Vagina (tissue), 2 donors: Measurements from ENCODE around the gene FGF14. TPM values are rescaled to one million over a fixed set of nuclear protein-coding genes. Genes with fewer than 3 reads are reported as not detected.

Experiments used
- DNase-seq, 2 donors: peaks; one replicate each; pipeline ENCODE4 v3.0.0-alpha.2; 2017; ENCODE audit errors: extremely low spot score in 2 of 2
- H3K27ac ChIP-seq: fragments of 200-600 bp; sonication (generic); one replicate; pipeline ENCODE4 v1.5.1; 2019
- H3K27me3 ChIP-seq: fragments of 200-600 bp; sonication (generic); one replicate; pipeline ENCODE4 v1.5.1; 2019
- H3K36me3 ChIP-seq, 2 donors: fragments of 200-600 bp; sonication (generic); one replicate each; pipeline ENCODE4 v1.5.1; 2017 to 2019
- H3K4me1 ChIP-seq: fragments of 200-600 bp; sonication (generic); one replicate; pipeline ENCODE4 v1.5.1; 2019
- H3K4me3 ChIP-seq, 2 donors: fragments of 200-600 bp; sonication (generic); 1 replicate in 1 of 2; 2 replicates in 1 of 2; pipeline ENCODE4 v1.5.1; 2016 to 2019
- H3K9me3 ChIP-seq: fragments of 200-600 bp; sonication (generic); one replicate; pipeline ENCODE4 v1.5.1; 2019
- POLR2A ChIP-seq, 2 donors: fragments of 450-650 bp; IDR thresholded peaks; one replicate each; pipeline ENCODE4 v1.6.1; 2017; ENCODE audit warnings: antibody characterized with exemption in 2 of 2, mild to moderate bottlenecking in 2 of 2, moderate library complexity in 2 of 2
- POLR2AphosphoS5 ChIP-seq, 2 donors: sonication (generic); formaldehyde crosslinking; IDR thresholded peaks; one replicate each; pipeline ENCODE4 v1.9.0; 2017; ENCODE audit warnings: antibody characterized with exemption in 2 of 2, mild to moderate bottlenecking in 2 of 2, low read depth in 1 of 2; ENCODE audit not compliant: insufficient read depth in 1 of 2
- intact Hi-C: fragments of 100-400 bp; cut with DNase I; formaldehyde crosslinking; loops from one replicate; pipeline ENCODE4 v1.15.1; 2023
- total RNA-seq: library from RNA; depleted of rRNA; stranded (reverse); fragments of >200 nt; gene quantifications from one replicate; pipeline ENCODE4 v1.2.3, GENCODE V29; 2016
- TF ChIP-seq, protein P1 (sequence below), 3 experiments: fragments of 450-650 bp in 2 of 3; fragments of 200-600 bp in 1 of 3; sonication (generic) in 1 of 3; IDR thresholded peaks; one replicate each; pipeline ENCODE4 v1.5.1; 2017 to 2019; ENCODE audit warnings: antibody characterized with exemption in 3 of 3, mild to moderate bottlenecking in 2 of 3, moderate library complexity in 2 of 3

Gene FGF14
- total RNA-seq, 1 donor from 2014 or later: 3.4 TPM

- Histone ChIP-seq H3K9me3 (no peaks in the 10 kb centered on the region), H3K4me1 (no peaks in the 10 kb centered on the region), H3K36me3 (no peaks in the 10 kb centered on the region), H3K27ac (no peak overlapping the region), H3K4me3 (no peak overlapping the region), H3K27me3 (no peaks in the 10 kb centered on the region)
- TF ChIP-seq POLR2A (IDR thresholded peaks at IDR 0.05) (no peak), POLR2AphosphoS5 (IDR thresholded peaks at IDR 0.05; ENCODE audit: insufficient read depth in 1 of 2, low read depth in 1 of 2) (no peak)
- TF ChIP-seq, protein P1, sequence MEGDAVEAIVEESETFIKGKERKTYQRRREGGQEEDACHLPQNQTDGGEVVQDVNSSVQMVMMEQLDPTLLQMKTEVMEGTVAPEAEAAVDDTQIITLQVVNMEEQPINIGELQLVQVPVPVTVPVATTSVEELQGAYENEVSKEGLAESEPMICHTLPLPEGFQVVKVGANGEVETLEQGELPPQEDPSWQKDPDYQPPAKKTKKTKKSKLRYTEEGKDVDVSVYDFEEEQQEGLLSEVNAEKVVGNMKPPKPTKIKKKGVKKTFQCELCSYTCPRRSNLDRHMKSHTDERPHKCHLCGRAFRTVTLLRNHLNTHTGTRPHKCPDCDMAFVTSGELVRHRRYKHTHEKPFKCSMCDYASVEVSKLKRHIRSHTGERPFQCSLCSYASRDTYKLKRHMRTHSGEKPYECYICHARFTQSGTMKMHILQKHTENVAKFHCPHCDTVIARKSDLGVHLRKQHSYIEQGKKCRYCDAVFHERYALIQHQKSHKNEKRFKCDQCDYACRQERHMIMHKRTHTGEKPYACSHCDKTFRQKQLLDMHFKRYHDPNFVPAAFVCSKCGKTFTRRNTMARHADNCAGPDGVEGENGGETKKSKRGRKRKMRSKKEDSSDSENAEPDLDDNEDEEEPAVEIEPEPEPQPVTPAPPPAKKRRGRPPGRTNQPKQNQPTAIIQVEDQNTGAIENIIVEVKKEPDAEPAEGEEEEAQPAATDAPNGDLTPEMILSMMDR (IDR thresholded peaks at IDR 0.05): no peak
- intact Hi-C loops: no loop called here
- DNase-seq: no peak
Observed at GRCh38 chr13:102235689-102236088, 166.2 kb downstream of the FGF14 start.

DNA sequence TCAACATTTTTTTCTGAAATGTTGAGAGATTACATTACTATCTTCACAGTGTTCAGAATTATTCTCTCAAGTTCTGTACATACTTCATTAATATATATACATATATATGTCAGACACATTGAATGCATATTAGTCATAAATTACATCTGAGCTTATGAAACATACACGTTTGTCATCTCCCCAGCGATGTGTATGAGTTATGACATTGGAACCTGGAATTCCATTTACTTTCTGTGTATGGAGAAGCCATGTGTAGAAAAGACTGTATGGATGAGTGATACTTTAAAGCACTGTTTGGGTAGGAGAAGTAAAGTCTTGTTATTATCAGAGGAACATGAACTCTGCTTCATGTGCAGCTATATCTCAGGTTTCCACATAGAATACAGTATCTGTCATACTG lies 167.2 kb downstream of the FGF14 start:
- TF ChIP-seq POLR2AphosphoS5 (IDR thresholded peaks at IDR 0.05; ENCODE audit: insufficient read depth in 1 of 2, low read depth in 1 of 2): no peak
- TF ChIP-seq POLR2A (IDR thresholded peaks at IDR 0.05): no peak
- TF ChIP-seq, protein P1 (IDR thresholded peaks at IDR 0.05): no peak
- Histone ChIP-seq H3K27me3 (no peaks in the 10 kb centered on the region), H3K4me3 (no peak overlapping the region), H3K36me3 (no peaks in the 10 kb centered on the region), H3K27ac (no peak overlapping the region), H3K4me1 (no peaks in the 10 kb centered on the region), H3K9me3 (no peaks in the 10 kb centered on the region)
- DNase-seq: no peak
- intact Hi-C loops: no loop called here

DNA sequence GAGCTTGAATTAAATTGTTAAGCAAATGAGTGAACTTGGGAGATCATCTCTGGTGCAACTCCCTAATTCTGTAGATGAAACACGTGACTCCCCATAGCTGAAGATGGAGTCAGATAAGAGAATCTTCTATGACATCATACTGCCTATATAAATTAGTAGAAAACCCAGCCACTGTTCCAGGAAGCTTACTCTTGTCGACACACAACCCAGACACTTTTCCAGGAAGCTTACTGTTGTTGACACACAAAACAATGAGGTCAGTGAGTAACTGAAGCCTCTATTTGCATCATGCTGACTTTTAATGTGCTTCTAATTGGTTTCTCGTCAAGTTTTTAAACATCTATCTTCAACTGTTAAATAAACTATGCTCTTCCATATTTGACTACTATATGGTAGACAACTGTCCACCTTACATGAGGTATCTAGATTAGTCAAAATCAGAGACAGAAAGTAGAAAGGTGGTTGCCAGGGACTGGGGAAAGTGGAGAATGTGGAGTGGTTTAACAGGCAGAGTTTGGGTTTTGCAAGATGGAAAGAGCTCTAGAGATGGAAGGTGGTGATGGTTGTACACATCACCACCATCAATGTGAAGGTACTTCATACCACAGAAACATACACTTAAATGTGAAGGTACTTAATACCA lies 168.2 kb downstream of the FGF14 start:
- TF ChIP-seq, protein P1 (IDR thresholded peaks at IDR 0.05): no peak
- no peak for TF ChIP-seq POLR2AphosphoS5 (IDR thresholded peaks at IDR 0.05; ENCODE audit: insufficient read depth in 1 of 2, low read depth in 1 of 2)
- TF ChIP-seq POLR2A (IDR thresholded peaks at IDR 0.05): no peak
- H3K4me1 ChIP-seq: no peaks in the 10 kb centered on the region
- no peaks in the 10 kb centered on the region for H3K36me3 ChIP-seq
- intact Hi-C loops: no loop called here
- no peak for DNase-seq
- H3K27me3 ChIP-seq: no peaks in the 10 kb centered on the region
- no peak overlapping the region for H3K4me3 ChIP-seq
- H3K27ac ChIP-seq: no peak overlapping the region
- no peaks in the 10 kb centered on the region for H3K9me3 ChIP-seq

DNA sequence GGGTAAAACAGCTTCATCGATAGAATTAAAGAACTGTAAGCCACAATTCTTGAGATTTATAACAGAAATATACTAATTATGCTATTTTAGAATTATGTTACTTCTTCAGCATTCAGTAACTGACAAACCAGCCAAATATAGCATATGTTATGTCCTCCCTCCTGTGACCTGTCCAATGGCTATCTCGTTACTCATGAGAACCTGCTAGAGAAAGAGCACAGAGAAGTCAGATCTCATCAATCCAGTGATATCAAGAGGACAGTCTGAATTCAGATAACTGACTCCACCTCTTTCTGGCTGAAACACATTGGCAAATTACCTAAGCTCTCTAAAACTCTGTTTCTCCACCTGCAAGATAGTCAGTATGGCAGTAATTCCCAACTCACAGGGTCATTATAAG lies 170.4 kb downstream of the FGF14 start:
- H3K27me3 ChIP-seq: no peaks in the 10 kb centered on the region
- H3K4me1 ChIP-seq: no peaks in the 10 kb centered on the region

DNA sequence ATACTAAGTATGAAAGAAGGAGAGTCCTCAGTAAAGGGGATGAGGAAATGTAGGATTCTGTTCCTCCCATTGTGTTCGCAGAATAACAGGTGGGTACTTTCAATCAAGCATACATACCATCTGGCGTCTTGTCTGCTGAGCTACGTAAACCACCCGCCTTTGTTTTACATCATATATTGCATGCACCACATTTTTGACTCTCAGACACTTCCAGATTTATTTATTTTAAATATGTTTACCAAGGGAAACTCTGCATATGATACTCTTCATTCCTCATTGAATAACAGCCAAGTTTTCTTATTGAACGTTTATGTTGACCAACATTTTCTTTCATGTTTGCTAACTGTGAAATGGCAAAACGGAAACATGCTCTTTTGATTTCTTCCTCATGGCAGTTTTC lies 174.1 kb downstream of the FGF14 start:
- Histone ChIP-seq H3K36me3 (no peaks in the 10 kb centered on the region), H3K27ac (no peak overlapping the region), H3K27me3 (no peaks in the 10 kb centered on the region), H3K9me3 (no peaks in the 10 kb centered on the region), H3K4me1 (no peaks in the 10 kb centered on the region), H3K4me3 (no peak overlapping the region)
- intact Hi-C loops: no loop called here
- TF ChIP-seq POLR2AphosphoS5 (IDR thresholded peaks at IDR 0.05; ENCODE audit: insufficient read depth in 1 of 2, low read depth in 1 of 2) (no peak), POLR2A (IDR thresholded peaks at IDR 0.05) (no peak)
- TF ChIP-seq, protein P1 (IDR thresholded peaks at IDR 0.05): no peak
- DNase-seq: no peak

More for the DNA sequence above, 170.4 kb downstream of the FGF14 start:
- Histone ChIP-seq H3K9me3 (no peaks in the 10 kb centered on the region), H3K4me3 (no peak overlapping the region), H3K36me3 (no peaks in the 10 kb centered on the region), H3K27ac (no peak overlapping the region)
- no peak for DNase-seq
- intact Hi-C loops: no loop called here
- no peak for TF ChIP-seq POLR2A (IDR thresholded peaks at IDR 0.05)
- TF ChIP-seq, protein P1 (IDR thresholded peaks at IDR 0.05): no peak
- no peak for TF ChIP-seq POLR2AphosphoS5 (IDR thresholded peaks at IDR 0.05; ENCODE audit: insufficient read depth in 1 of 2, low read depth in 1 of 2)
